DOHH2 (cell line): ENCODE measurements around the gene CACYBP.

ENCODE experiments used
- H3F3A ChIP-seq: fragments of 200-600 bp; sonication (generic), shearing (Covaris generic); 2 replicates; pipeline ENCODE4 v1.6.0; 2016; ENCODE audit warnings: antibody characterized with exemption, mild to moderate bottlenecking; ENCODE audit not compliant: control insufficient read depth, insufficient read depth
- H3K27ac ChIP-seq: fragments of 200-600 bp; sonication (generic); 2 replicates; pipeline ENCODE4 v1.5.1; 2014; ENCODE audit warnings: low read depth, mild to moderate bottlenecking, low read length, moderate library complexity
- H3K27me3 ChIP-seq: fragments of 200-600 bp; sonication (generic); 2 replicates; pipeline ENCODE4 v1.6.1; 2014; ENCODE audit warnings: mild to moderate bottlenecking, low read length, mixed read lengths; ENCODE audit not compliant: control insufficient read depth
- H3K36me3 ChIP-seq: fragments of 200-600 bp; sonication (generic); 2 replicates; pipeline ENCODE4 v1.6.1; 2014; ENCODE audit warnings: mild to moderate bottlenecking, low read length, moderate library complexity, mixed read lengths; ENCODE audit not compliant: control insufficient read depth
- H3K4me1 ChIP-seq: fragments of 200-600 bp; sonication (generic); 2 replicates; pipeline ENCODE4 v1.6.1; 2014; ENCODE audit warnings: mild to moderate bottlenecking, low read length, mixed read lengths; ENCODE audit not compliant: control insufficient read depth
- H3K4me2 ChIP-seq: fragments of 200-600 bp; sonication (generic); 2 replicates; pipeline ENCODE4 v1.6.0; 2014; ENCODE audit warnings: mild to moderate bottlenecking, low read length, moderate library complexity
- H3K4me3 ChIP-seq: fragments of 200-600 bp; sonication (generic); 2 replicates; pipeline ENCODE4 v1.5.1; 2014; ENCODE audit warnings: mild to moderate bottlenecking, low read length, mixed read lengths
- H3K79me2 ChIP-seq: fragments of 200-600 bp; sonication (generic); 2 replicates; pipeline ENCODE4 v1.6.1; 2014; ENCODE audit warnings: mild to moderate bottlenecking, low read length, mixed read lengths; ENCODE audit not compliant: control insufficient read depth
- H3K9me2 ChIP-seq: fragments of 200-600 bp; sonication (generic); replicated peaks from 2 replicates; pipeline ENCODE4 v1.6.1; 2014; ENCODE audit warnings: mild to moderate bottlenecking, low read length, mixed read lengths; ENCODE audit not compliant: control insufficient read depth
- H3K9me3 ChIP-seq: fragments of 200-600 bp; sonication (generic); 2 replicates; pipeline ENCODE4 v1.6.1; 2014; ENCODE audit warnings: antibody characterized with exemption, low read length, mixed read lengths; ENCODE audit not compliant: control insufficient read depth, insufficient read depth
- H4K20me1 ChIP-seq: fragments of 200-600 bp; sonication (generic); 2 replicates; pipeline ENCODE4 v1.6.0; 2014; ENCODE audit warnings: low read depth, mild to moderate bottlenecking, antibody characterized with exemption, low read length, moderate library complexity; ENCODE audit not compliant: control insufficient read depth, insufficient read depth
- CTCF ChIP-seq: fragments of 200-600 bp; sonication (generic); IDR thresholded peaks from one replicate; pipeline ENCODE4 v1.5.1; 2014; ENCODE audit warnings: antibody characterized with exemption, mild to moderate bottlenecking, low read depth, low read length; ENCODE audit not compliant: poor library complexity, severe bottlenecking
- EZH2phosphoT487 ChIP-seq: fragments of 200-600 bp; sonication (generic); IDR thresholded peaks from 2 replicates; pipeline ENCODE4 v1.6.1; 2017; ENCODE audit warnings: borderline replicate concordance, mild to moderate bottlenecking, antibody characterized with exemption, low read length, moderate library complexity, mixed read lengths

Gene CACYBP

GRCh38 chr1:174974711-174975119 lies 25.0 kb upstream of the CACYBP start:
- H3K4me2 ChIP-seq: no peak overlapping the region

GRCh38 chr1:174975764-174976163 lies 24.0 kb upstream of the CACYBP start:
- peaks cover 66% of the 10 kb centered on the region for H3K36me3 ChIP-seq
- H3K9me2 ChIP-seq: no peaks in the 10 kb centered on the region
- peaks cover under 1% of the 10 kb centered on the region; the same call in 1 of the 2 replicates for H3F3A ChIP-seq
- H3K4me2 ChIP-seq: no peak overlapping the region
- no peaks in the 10 kb centered on the region for H3K9me3 ChIP-seq
- H3K27me3 ChIP-seq: no peaks in the 10 kb centered on the region
- no peaks in the 10 kb centered on the region for H4K20me1 ChIP-seq
- H3K4me1 ChIP-seq: peaks cover 9% of the 10 kb centered on the region
- H3K27ac ChIP-seq: no peak overlapping the region
- no peak for TF ChIP-seq EZH2phosphoT487
- no peaks in the 10 kb centered on the region for H3K79me2 ChIP-seq
- no peak overlapping the region for H3K4me3 ChIP-seq

More at GRCh38 chr1:174974711-174975119, 25.0 kb upstream of the CACYBP start:
- H3K9me3 ChIP-seq: no peaks in the 10 kb centered on the region
- H3K4me1 ChIP-seq: peaks cover 17% of the 10 kb centered on the region
- no peak for TF ChIP-seq CTCF
- no peak overlapping the region for H3K4me3 ChIP-seq
- no peaks in the 10 kb centered on the region for H3K27me3 ChIP-seq
- no peak overlapping the region for H3K27ac ChIP-seq
- peaks cover 4% of the 10 kb centered on the region; the same call in 1 of the 2 replicates for H3F3A ChIP-seq
- no peaks in the 10 kb centered on the region for H4K20me1 ChIP-seq
- peaks cover 64% of the 10 kb centered on the region for H3K36me3 ChIP-seq
- H3K9me2 ChIP-seq: no peaks in the 10 kb centered on the region
- H3K79me2 ChIP-seq: no peaks in the 10 kb centered on the region

- TF ChIP-seq EZH2phosphoT487 (no peak), CTCF (no peak)
- Histone ChIP-seq H3K79me2 (no peaks in the 10 kb centered on the region), H3F3A (peaks cover under 1% of the 10 kb centered on the region; the same call in 1 of the 2 replicates), H3K9me2 (no peaks in the 10 kb centered on the region), H3K36me3 (peaks cover 69% of the 10 kb centered on the region), H3K4me2 (no peak overlapping the region), H4K20me1 (no peaks in the 10 kb centered on the region), H3K4me3 (no peak overlapping the region), H3K4me1 (peaks cover 5% of the 10 kb centered on the region), H3K9me3 (no peaks in the 10 kb centered on the region), H3K27me3 (no peaks in the 10 kb centered on the region), H3K27ac (no peak overlapping the region)
Measured at GRCh38 chr1:174976436-174977108, 23.2 kb upstream of the CACYBP start.

GRCh38 chr1:174982971-174983689 lies 16.6 kb upstream of the CACYBP start:
- H3K9me3 ChIP-seq: no peaks in the 10 kb centered on the region
- no peaks in the 10 kb centered on the region for H3K9me2 ChIP-seq
- 0 out of 2 replicates have a peak, but pooled peaks cover 6% of the 10 kb centered on the region for H3F3A ChIP-seq
- no peaks in the 10 kb centered on the region for H3K79me2 ChIP-seq
- TF ChIP-seq CTCF (peak; percentile 90), EZH2phosphoT487 (no peak)
- no peak overlapping the region for H3K27ac ChIP-seq
- no peak overlapping the region for H3K4me3 ChIP-seq
- peaks cover 66% of the 10 kb centered on the region for H3K36me3 ChIP-seq
- no peak overlapping the region for H3K4me2 ChIP-seq
- H4K20me1 ChIP-seq: no peaks in the 10 kb centered on the region
- no peaks in the 10 kb centered on the region for H3K27me3 ChIP-seq
- peaks cover 3% of the 10 kb centered on the region; the same call in 1 of the 2 replicates for H3K4me1 ChIP-seq
